GM19397 (cell line): ENCODE results near the gene ARRB2.
"Not testable (repeated sequence)": the region's sequence is repeated elsewhere in the genome, so short reads cannot be mapped to it uniquely, and the experiment has no call there.

Experiments used
- ATAC-seq: cut with Tn5 transposase; IDR thresholded peaks from one replicate; pipeline ENCODE4 v1.9.1; 2021; ENCODE audit warnings: mild to moderate bottlenecking, moderate library complexity; ENCODE audit not compliant: unreplicated experiment

The ARRB2 gene

DNA sequence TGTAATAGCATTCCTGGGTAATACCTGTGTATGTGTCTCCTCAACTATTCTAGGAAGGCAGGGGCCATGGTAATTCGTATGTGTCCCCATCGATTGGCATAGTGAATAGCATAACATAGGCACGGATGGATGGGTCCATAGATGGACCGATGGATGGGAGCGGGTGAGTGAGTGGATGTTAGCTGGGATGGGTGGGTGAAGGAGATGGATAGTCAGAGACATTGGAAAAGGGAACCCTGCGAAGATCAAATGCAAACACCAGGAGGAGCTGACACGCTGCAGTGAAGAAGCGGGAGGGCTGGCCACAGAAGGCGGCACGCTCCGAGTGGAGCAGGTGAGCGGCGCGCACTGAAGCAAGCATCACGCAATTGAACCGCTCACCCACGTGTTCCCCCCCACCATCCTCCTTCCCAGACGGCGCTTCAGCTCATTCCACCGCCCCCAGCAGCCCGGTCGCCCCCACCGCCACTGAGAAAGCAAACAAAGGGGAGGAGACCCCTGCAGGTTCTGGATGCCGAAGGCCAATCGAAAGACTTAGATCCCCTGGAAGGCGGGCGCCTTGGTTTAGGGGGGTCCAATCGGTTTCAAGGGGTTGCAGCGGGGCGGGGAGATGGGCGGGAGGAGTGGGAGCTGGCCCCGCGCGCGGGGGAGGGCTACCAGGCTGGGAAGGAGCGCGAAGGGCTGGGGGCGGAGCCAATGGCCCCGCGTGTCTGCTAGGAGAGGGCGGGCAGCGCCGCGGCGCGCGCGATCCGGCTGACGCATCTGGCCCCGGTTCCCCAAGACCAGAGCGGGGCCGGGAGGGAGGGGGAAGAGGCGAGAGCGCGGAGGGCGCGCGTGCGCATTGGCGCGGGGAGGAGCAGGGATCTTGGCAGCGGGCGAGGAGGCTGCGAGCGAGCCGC is at the start of gene ARRB2:
Gene ARRB2 (plus strand): TSS at position 839 of the 899 bp plus-strand sequence. CDS start 90 bp downstream, outside the sequence.
- ATAC-seq: peak; percentile 88

DNA sequence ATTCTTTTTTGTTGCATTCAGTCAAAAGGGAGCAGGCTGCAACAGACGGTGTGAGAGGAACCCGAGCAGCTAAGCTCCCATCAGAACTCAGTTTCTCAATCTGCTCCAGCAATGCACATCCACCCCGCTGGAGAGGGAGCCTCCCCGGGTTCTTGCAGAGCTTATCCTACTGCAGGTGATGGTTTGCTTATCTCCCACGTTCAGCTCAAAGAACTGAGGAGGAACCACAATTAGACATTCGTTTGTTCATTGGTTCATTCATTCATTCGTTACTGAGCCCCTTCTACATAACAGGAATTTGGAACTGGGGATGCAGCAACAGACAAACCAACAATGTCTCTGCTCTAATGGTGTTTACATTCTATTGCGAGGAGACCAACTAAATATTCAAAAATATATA is 46.7 kb upstream of the ARRB2 start:
- no peak for ATAC-seq

DNA sequence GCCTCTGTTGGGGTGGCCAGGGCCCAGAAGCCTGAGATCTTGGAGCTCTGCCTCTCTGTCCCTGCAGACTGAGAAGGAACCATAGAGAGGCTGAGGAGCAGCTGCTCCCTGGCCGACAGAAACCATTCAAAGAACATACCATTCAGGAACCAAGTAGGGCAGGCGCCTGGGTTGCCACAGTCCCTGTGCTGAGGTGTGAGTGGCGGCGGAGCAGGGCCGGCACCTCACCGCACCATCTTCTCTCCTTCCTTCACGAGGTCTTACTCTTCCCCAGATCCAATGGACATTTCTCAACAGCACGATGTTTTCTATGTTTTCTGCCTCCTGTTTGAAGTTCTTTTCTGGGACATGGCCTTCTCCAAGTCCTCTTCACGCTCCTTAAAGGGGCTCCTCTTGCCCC is 46.2 kb upstream of the ARRB2 start:
- ATAC-seq: no peak

- ATAC-seq: no peak
Observed at GRCh38 chr17:4665027-4665426, 45.4 kb upstream of the ARRB2 start.

DNA sequence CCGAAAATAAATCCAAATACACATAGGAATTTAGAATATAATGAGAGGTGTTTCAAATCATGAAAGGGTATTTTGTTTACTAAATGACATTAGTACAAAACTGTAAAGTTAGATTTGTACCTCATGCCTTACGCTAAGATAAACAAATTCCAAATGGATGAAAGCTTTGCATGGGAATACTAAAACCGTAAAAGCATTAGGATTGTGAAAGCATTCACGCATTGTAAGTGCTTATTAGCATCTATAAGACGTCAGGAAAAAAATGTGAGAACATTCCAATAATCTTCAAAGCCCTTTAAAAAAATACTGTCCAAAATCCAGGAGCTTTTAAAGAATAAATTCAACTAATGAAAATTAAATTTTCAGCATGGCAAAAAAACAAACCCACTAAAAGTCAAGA is 44.1 kb upstream of the ARRB2 start:
- no peak for ATAC-seq

GRCh38 chr17:4667166-4667565 is 43.3 kb upstream of the ARRB2 start:
- no peak for ATAC-seq

GRCh38 chr17:4672055-4672630 is 38.3 kb upstream of the ARRB2 start:
- no peak for ATAC-seq

DNA sequence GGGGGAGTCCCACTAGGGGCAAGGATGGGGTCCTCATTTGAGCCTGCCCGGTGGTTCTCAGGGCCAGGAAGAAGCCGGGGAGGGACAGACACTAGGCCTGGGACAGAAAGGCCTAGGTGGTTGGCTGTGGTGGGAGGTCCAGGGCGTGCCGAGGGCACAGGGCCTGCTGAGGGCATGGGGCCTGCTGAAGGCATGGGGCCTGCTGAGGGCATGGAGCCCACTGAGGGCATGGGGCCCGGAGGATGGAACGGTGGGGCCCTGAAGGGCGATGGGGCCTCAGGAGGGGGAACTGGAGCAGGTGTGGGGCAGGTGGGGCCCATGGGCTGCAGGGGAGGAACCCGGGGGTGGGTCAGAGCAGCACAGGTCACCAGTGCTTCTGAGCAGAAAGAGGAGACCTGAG is 37.7 kb upstream of the ARRB2 start:
- ATAC-seq: no peak

DNA sequence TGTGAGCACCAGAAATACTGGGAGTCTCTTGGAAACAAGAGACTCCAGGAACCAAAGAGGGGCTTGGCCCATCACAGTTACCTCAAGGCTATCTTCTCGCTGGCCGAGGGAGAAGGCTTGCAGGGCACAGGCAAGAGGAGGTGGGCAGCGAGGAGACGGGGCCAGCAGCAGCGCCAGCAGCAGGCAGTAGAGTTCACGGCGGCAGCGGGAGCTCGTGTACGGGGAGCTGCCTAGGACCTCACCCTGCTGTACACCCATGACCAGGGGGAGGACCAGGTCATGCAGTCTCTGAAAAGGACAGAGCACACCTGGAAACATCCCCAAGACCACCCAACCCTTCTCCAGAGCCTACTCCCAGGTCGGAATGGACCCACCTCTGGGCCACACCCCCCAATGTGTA is 37.3 kb upstream of the ARRB2 start:
- ATAC-seq: no peak

GRCh38 chr17:4673986-4674684 is 36.3 kb upstream of the ARRB2 start:
- no peak for ATAC-seq

GRCh38 chr17:4674685-4674998 is 35.8 kb upstream of the ARRB2 start:
- no peak for ATAC-seq

DNA sequence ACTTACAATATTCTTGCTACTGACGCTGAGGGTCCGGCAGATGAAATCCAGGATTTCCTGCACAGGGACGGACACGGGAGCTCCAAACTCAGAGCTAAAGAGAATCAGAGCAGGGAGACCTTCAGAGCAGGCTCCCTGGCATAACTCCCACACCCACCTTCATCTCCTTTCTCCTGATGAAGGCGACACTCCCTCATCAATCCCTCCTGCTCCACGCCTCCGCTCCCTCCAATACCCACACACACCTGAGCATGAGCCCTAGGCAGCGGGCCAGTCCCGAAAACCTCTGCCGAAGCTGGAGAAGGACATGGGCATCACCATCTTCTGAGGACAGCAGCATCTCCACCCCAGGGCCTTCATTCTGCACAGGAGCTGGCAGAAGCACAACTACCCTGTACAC is 34.6 kb upstream of the ARRB2 start:
- ATAC-seq: no peak

DNA sequence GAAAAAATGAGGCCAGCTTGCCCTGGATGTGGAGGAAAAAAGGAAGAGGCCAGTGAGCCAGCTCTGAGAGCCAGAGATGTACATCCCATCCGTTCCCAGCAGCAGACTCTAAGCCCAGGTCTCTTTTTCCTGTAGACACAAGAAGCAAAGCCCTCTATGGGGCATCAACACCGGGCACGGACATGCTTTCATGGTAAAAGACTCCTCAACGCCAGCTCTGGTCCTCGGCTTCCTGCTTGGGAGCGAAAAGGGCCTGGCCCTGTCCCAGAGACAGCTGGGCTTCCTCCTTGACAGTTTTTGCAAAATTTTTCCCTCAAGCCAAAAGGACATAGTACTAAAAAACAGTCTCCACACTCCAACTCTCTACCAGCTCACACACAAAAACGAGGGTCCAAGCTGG is 33.6 kb upstream of the ARRB2 start:
- no peak for ATAC-seq

GRCh38 chr17:4678448-4679026 is 31.9 kb upstream of the ARRB2 start:
- ATAC-seq: no peak

DNA sequence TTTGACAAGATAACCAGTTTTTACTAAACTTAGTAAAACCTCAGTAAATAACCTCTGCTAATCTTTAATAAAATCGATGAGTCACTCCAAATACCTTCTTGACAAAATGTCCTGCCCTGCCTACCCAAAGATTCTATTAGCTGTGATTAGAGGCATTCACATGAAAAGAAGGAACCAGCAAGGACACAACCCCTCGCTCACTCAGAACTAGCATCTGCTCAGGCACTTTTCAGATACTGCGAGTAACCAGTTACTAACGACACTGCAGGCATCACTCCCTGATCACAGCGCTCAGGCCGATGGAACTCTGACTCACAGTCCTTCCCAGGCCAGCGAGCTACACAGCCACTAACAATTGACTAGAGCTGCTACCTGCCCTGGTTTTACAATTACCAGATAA is 30.8 kb upstream of the ARRB2 start:
- ATAC-seq: no peak

DNA sequence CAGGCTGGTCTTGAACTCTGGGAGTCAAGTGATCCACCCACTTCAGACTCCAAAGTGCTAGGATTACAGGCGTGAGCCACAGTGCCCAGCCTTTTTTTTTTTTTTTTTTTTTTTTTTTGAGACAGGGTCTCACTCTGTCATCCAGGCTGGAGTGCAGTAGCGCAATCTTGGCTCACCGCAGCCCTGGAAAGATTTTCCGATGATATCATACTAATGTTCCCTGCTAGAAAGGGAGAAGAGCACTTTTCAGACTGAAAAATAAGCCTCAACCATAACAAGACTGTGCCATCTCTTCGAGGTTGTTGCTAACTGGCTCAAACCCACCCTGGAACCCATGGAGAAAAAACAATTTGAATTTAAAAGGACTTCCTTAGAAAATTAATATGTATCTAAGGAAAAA is 26.7 kb upstream of the ARRB2 start:
- not testable (repeated sequence) for ATAC-seq

GRCh38 chr17:4689872-4690271 is 20.6 kb upstream of the ARRB2 start:
- ATAC-seq: not testable (repeated sequence)

DNA sequence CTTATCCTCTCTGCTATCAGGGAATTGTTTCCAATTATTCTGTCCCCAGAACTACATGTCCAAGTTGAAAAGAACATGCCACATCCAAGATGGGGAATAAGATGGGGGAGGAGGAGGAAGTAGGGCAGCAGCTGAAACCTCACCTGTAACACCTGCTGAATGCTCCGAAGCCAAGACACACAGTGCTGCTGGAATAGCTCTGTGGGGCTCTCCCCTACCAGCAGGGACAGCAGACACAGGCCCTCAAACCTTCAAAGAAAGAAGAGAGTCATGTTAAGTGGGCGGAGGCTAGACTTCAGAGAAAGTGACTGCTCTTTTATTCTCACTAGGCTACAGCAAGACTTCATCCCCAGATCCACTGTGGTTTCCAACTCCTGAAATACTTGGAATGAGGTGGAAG is 19.7 kb upstream of the ARRB2 start:
- ATAC-seq: no peak

DNA sequence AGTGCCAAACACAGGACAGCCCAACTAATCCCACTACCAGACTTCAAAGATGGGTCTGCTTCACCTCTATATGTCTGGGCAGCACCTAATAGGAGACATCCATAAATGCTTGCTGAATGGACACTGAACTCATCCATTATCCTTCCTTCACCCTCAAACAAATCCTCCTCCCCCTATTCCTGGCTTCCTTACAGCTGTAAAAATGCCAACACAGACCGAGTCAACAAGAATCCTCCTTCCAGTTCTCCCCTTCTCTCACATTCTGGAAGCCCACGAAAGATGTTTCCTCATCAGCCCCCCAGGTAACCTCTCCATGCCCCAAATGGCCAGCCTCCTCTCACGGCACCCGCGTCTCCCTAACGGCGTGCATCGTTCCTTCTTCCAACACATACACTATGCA is 18.7 kb upstream of the ARRB2 start:
- no peak for ATAC-seq

- no peak for ATAC-seq
Observed at GRCh38 chr17:4693416-4693815, 17.0 kb upstream of the ARRB2 start.

GRCh38 chr17:4696437-4696805 is 14.0 kb upstream of the ARRB2 start:
- ATAC-seq: no peak
